PC-9 (cell line): ENCODE results near the gene ATP6V1G2. TPM values are rescaled to one million over a fixed set of nuclear protein-coding genes. Genes with fewer than 3 reads are reported as not detected.

Experiments used
- BruUV-seq: library from RNA; stranded (reverse); fragments of 400-500 nt; replicated peaks from 2 replicates; lab custom pipeline; 2021; lab: Mats Ljungman, UMichigan
- CTCF ChIA-PET: fragments of 300-600 bp; sonication (Branson Sonifier 250); formaldehyde crosslinking; loops from one replicate; lab custom pipeline; 2022; ENCODE audit warnings: antibody characterized with exemption; lab: Charles Lee
- POLR2A ChIA-PET: fragments of 300-600 bp; sonication (Branson Sonifier 250); formaldehyde crosslinking; loops from one replicate; lab custom pipeline; 2022; ENCODE audit warnings: antibody characterized with exemption; ENCODE audit not compliant: unreplicated experiment; lab: Charles Lee
- DNase-seq, 2 experiments: peaks; one replicate each; pipeline versions ENCODE4 v3.0.0 to v3.0.0-alpha.2; 2015 to 2022; ENCODE audit warnings: mixed read lengths in 1 of 2
- H2AFZ ChIP-seq: fragments of 200-600 bp; sonication (generic); 2 replicates; pipeline ENCODE4 v1.8.1; 2017; ENCODE audit warnings: antibody characterized with exemption
- H3F3A ChIP-seq: fragments of 200-600 bp; sonication (generic); 2 replicates; pipeline ENCODE4 v1.8.1; 2017; ENCODE audit warnings: antibody characterized with exemption, mild to moderate bottlenecking, low read depth; ENCODE audit not compliant: insufficient read depth
- H3K27ac ChIP-seq: fragments of 200-600 bp; sonication (generic); 2 replicates; pipeline ENCODE4 v1.6.1; 2016; ENCODE audit warnings: mixed run types
- H3K27me3 ChIP-seq: fragments of 200-600 bp; sonication (generic); 2 replicates; pipeline ENCODE4 v1.6.1; 2016; ENCODE audit warnings: low read depth, mixed run types; ENCODE audit not compliant: insufficient read depth
- H3K36me3 ChIP-seq: fragments of 200-600 bp; sonication (generic); 2 replicates; pipeline ENCODE4 v1.6.1; 2016; ENCODE audit warnings: low read depth, mixed run types
- H3K4me1 ChIP-seq: fragments of 200-600 bp; sonication (generic); replicated peaks from 2 replicates; pipeline ENCODE4 v1.6.1; 2016; ENCODE audit warnings: mixed run types; ENCODE audit not compliant: insufficient read depth
- H3K4me2 ChIP-seq: fragments of 200-600 bp; sonication (generic); 2 replicates; pipeline ENCODE4 v1.6.1; 2017; ENCODE audit warnings: mixed run types
- H3K4me3 ChIP-seq: fragments of 200-600 bp; sonication (generic); 2 replicates; pipeline ENCODE4 v1.6.1; 2016; ENCODE audit warnings: mixed run types
- H3K79me2 ChIP-seq: fragments of 200-600 bp; sonication (generic); 2 replicates; pipeline ENCODE4 v1.6.1; 2017; ENCODE audit warnings: low read depth, mixed run types
- H3K9me2 ChIP-seq: fragments of 200-600 bp; sonication (generic); 2 replicates; pipeline ENCODE4 v1.8.1; 2017; ENCODE audit warnings: mild to moderate bottlenecking; ENCODE audit not compliant: insufficient read depth
- H3K9me3 ChIP-seq: fragments of 200-600 bp; sonication (generic); 2 replicates; pipeline ENCODE4 v1.8.1; 2016; ENCODE audit warnings: low read depth; ENCODE audit not compliant: insufficient read depth
- H4K20me1 ChIP-seq: fragments of 200-600 bp; sonication (generic); 2 replicates; pipeline ENCODE4 v1.8.1; 2017; ENCODE audit not compliant: insufficient read depth
- CTCF ChIP-seq: fragments of 200-600 bp; sonication (generic); conservative IDR thresholded peaks from 2 replicates; pipeline ENCODE4 v1.6.1; 2017; ENCODE audit warnings: mixed run types, antibody characterized with exemption, mild to moderate bottlenecking, moderate library complexity
- EZH2 ChIP-seq: fragments of 200-600 bp; sonication (generic); IDR thresholded peaks from 2 replicates; pipeline ENCODE4 v1.8.0; 2017; ENCODE audit warnings: antibody characterized with exemption, low read depth
- intact Hi-C: fragments of 100-400 bp; cut with micrococcal nuclease; formaldehyde crosslinking; loops from one replicate; pipeline ENCODE4 v1.10.0; 2022; ENCODE audit not compliant: unreplicated experiment
- total RNA-seq: library from RNA; stranded (reverse); gene quantifications from 2 replicates; pipeline ENCODE4 v1.2.3, GENCODE V29; 2021

The ATP6V1G2 gene
- total RNA-seq, 1 experiment from 2014 or later, result 1.8 TPM

- H3K4me1 ChIP-seq, result peaks cover 15% of the 10 kb centered on the region
- ChIA-PET CTCF (interaction anchor here (0.7 kb wide), 1 partner anchor 13 kb away, joined by 5 read pairs; the partner anchor contains the start of gene ATP6V1G2), POLR2A (interaction anchor here (0.5 kb wide), 1 partner anchor 1413 kb away, joined by 7 read pairs; no protein-coding TSS in a partner anchor)
- peaks cover 18% of the 10 kb centered on the region; the same call in 1 of the 2 replicates for H3F3A ChIP-seq
- H3K27me3 ChIP-seq, result no peaks in the 10 kb centered on the region
- 0 out of 2 replicates have a peak, but pooled peaks cover 6% of the 10 kb centered on the region for H3K36me3 ChIP-seq
- H3K79me2 ChIP-seq, result 0 out of 2 replicates have a peak, but pooled peaks cover 3% of the 10 kb centered on the region
- no peak for DNase-seq
- no peak overlapping the region for H3K4me3 ChIP-seq
- TF ChIP-seq EZH2 (no peak), CTCF (no peak)
- H2AFZ ChIP-seq, result no peak overlapping the region
- H3K4me2 ChIP-seq, result no peak overlapping the region
- intact Hi-C loops, result no loop called here
- no peaks in the 10 kb centered on the region for H3K9me2 ChIP-seq
- H3K9me3 ChIP-seq, result no peaks in the 10 kb centered on the region
- no TSS peak for BruUV-seq
- 0 out of 2 replicates have a peak, but pooled peaks cover 4% of the 10 kb centered on the region for H4K20me1 ChIP-seq
- peak overlapping the region; percentile 33; the same call in 1 of the 2 replicates for H3K27ac ChIP-seq
Observed at GRCh38 chr6:31558631-31559500, 12.5 kb upstream of the ATP6V1G2 start.

GRCh38 chr6:31558318-31558625, 11.9 kb upstream of the ATP6V1G2 start:
- H3K9me3 ChIP-seq, result no peaks in the 10 kb centered on the region
- peaks cover 15% of the 10 kb centered on the region for H3K4me1 ChIP-seq
- 0 out of 2 replicates have a peak, but pooled peaks cover 3% of the 10 kb centered on the region for H3K79me2 ChIP-seq
- peaks cover 22% of the 10 kb centered on the region; the same call in 1 of the 2 replicates for H3F3A ChIP-seq
- H4K20me1 ChIP-seq, result 0 out of 2 replicates have a peak, but pooled peaks cover 4% of the 10 kb centered on the region
- no peak overlapping the region for H3K27ac ChIP-seq
- H3K36me3 ChIP-seq, result 0 out of 2 replicates have a peak, but pooled peaks cover 6% of the 10 kb centered on the region
- ChIA-PET POLR2A (no interaction called here), CTCF (no interaction called here)
- H2AFZ ChIP-seq, result no peak overlapping the region
- TF ChIP-seq EZH2 (no peak), CTCF (no peak)
- no peaks in the 10 kb centered on the region for H3K9me2 ChIP-seq
- no peaks in the 10 kb centered on the region for H3K27me3 ChIP-seq
- intact Hi-C loops, result no loop called here
- H3K4me2 ChIP-seq, result no peak overlapping the region
- H3K4me3 ChIP-seq, result no peak overlapping the region
- DNase-seq, result no peak
- no TSS peak for BruUV-seq

GRCh38 chr6:31557443-31558317, 11.3 kb upstream of the ATP6V1G2 start:
- intact Hi-C loops, result no loop called here
- TF ChIP-seq CTCF (no peak), EZH2 (no peak)
- Histone ChIP-seq H3K4me2 (no peak overlapping the region), H3K9me2 (no peaks in the 10 kb centered on the region), H3K9me3 (no peaks in the 10 kb centered on the region), H3K27me3 (no peaks in the 10 kb centered on the region), H3K79me2 (0 out of 2 replicates have a peak, but pooled peaks cover 3% of the 10 kb centered on the region), H3K4me3 (no peak overlapping the region), H3F3A (peaks cover 22% of the 10 kb centered on the region; the same call in 1 of the 2 replicates), H3K4me1 (peaks cover 15% of the 10 kb centered on the region), H4K20me1 (0 out of 2 replicates have a peak, but pooled peaks cover 4% of the 10 kb centered on the region), H2AFZ (no peak overlapping the region), H3K27ac (no peak overlapping the region), H3K36me3 (0 out of 2 replicates have a peak, but pooled peaks cover 6% of the 10 kb centered on the region)
- no TSS peak for BruUV-seq
- no peak for DNase-seq
- ChIA-PET CTCF (no interaction called here), POLR2A (no interaction called here)
